HG03159 (cell line): ENCODE results near the gene DDR1.
A peak's percentile ranks its signal among the peaks of the same experiment; 100 is the strongest.
"Not testable (repeated sequence)": the region's sequence is repeated elsewhere in the genome, so short reads cannot be mapped to it uniquely, and the experiment has no call there.

Experiments used
- ATAC-seq: cut with Tn5 transposase; IDR thresholded peaks from one replicate; pipeline ENCODE4 v1.9.1; 2021; ENCODE audit warnings: mild to moderate bottlenecking, moderate library complexity; ENCODE audit not compliant: unreplicated experiment

DDR1 gene

GRCh38 chr6:30914076-30914853 is 29.9 kb downstream of the DDR1 start, which contains the start of gene VARS2:
VARS2 (plus strand) TSS chr6:30914238; CDS start chr6:30914837, 599 bp downstream.
- ATAC-seq = peak; percentile 72

- no peak for ATAC-seq
Observed at GRCh38 chr6:30914854-30915590, 30.7 kb downstream of the DDR1 start.

GRCh38 chr6:30915591-30915946 is 31.2 kb downstream of the DDR1 start:
- no peak for ATAC-seq

GRCh38 chr6:30917041-30917440 is 32.7 kb downstream of the DDR1 start:
- no peak for ATAC-seq

- ATAC-seq = no peak
Observed at GRCh38 chr6:30917487-30917886, 33.2 kb downstream of the DDR1 start.

DNA sequence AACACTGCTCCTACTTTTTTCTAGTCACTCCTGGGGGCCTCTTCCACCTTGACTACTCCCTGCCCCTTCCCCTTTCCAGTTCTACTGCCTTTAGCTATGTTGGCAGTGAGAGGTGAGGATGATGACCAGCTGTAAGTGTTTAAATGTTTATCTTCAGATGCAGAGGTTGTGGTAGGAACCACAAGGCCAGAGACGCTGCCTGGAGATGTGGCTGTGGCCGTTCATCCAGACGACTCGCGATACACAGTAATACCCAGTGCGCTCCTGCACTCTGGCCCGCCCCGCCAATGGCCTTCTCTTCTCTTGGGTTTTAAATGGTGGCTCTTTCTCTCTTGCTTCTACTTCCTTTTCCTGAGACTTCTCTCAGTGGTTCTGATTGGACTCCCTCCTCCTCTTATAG is 34.4 kb downstream of the DDR1 start:
- ATAC-seq = no peak

GRCh38 chr6:30922447-30922852 is 38.1 kb downstream of the DDR1 start:
- ATAC-seq = no peak

- not testable (repeated sequence) for ATAC-seq
Observed at GRCh38 chr6:30924040-30924627, 39.8 kb downstream of the DDR1 start.

DNA sequence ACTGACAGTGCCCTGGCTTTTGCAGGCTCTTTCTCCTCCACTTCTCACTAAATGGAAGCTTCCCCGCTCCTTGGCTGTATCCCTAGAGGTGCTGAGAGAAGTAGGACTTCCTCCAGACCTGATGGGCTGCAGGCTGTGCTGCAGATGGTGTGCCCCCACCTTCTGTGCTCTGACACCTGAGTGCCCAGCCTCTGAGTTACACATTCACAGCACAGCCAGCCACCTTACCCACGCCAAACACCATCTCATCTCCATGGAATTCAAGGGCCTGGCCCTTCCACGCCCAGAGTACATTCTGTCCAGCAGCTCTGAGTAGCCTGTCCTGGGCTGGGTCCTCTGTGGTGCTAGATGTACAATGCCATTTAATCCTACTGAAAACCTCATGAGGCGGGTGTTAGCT is 42.3 kb downstream of the DDR1 start:
- ATAC-seq = no peak

GRCh38 chr6:30927080-30927479 is 42.8 kb downstream of the DDR1 start:
- ATAC-seq = not testable (repeated sequence)

DNA sequence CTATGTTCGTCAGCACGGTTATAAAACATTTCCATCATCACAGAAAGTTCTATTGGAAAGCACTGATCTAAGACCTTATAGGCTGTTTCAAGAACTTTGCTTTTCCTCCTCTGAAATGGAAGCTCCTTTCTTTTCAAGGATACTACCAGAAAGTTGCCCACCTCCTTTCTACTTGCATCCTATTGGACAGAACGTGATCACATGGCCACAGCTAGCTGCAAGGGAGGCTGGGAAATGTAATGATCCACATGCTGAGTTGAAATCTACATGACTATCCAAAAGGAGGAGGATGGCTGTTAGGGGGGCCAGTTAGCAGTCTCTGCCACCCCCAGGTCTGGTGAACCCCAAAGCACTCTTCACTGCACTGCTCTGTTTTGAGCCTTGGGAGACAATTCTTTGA is 44.4 kb downstream of the DDR1 start:
- no peak for ATAC-seq

GRCh38 chr6:30930506-30930905 is 46.2 kb downstream of the DDR1 start:
- no peak for ATAC-seq

DNA sequence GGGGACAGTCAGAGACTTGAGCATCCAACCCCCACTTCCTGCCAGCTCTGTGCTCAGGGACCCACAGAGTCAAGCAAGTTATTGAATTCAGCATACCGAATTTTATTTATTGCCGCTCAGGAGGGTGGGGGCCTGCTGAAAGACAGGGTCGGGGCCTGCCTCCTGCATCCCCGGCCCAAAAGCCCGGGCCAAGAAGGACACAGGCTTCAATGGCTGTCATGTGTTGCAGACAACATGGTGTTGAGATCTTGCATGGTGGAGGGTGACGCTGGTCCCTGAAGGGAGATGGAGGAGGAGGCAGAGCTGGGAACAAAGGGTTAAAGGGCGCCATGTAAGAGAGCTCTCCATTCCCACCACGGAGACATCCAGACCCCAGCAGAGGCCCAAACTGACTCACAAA is 47.0 kb downstream of the DDR1 start:
- ATAC-seq = no peak

DNA sequence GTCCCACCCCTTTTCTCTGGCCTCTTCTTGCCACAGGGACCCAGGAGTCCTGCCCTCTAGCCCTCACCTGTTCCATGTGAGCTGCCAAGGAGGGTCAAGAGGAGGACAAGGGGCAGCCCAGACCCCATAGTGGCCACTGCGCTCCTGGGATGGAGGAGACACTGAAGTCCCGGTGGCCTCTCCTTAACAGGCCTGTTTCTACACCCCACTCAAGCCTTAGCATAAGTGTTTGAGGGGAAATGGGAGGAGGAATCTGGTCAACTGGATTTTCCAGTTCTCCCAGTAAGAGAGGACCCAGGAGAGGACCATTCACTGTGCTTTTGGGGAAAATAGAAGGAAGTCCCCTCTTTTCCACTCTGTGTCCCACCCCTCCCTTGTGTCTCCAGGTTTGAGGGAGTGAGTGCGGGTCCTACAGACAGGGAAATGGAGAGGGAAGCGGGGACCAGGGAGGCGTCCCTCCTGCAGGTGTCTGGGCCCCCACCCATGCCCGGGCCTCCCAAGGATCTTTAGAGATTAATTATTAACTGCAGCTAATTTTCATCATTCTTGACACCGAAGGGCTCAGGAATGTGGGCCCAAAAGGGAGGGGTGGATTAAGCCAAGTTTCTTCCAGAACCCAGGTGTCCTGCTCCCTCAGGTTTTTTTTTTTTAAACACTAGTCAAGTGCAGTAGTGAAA is 47.8 kb downstream of the DDR1 start, which contains the start of gene SFTA2:
Gene SFTA2, minus strand, starts transcription at position 202 of the 677 bp plus-strand sequence. Its CDS starts 74 bp downstream, at position 128.
- no peak for ATAC-seq

DNA sequence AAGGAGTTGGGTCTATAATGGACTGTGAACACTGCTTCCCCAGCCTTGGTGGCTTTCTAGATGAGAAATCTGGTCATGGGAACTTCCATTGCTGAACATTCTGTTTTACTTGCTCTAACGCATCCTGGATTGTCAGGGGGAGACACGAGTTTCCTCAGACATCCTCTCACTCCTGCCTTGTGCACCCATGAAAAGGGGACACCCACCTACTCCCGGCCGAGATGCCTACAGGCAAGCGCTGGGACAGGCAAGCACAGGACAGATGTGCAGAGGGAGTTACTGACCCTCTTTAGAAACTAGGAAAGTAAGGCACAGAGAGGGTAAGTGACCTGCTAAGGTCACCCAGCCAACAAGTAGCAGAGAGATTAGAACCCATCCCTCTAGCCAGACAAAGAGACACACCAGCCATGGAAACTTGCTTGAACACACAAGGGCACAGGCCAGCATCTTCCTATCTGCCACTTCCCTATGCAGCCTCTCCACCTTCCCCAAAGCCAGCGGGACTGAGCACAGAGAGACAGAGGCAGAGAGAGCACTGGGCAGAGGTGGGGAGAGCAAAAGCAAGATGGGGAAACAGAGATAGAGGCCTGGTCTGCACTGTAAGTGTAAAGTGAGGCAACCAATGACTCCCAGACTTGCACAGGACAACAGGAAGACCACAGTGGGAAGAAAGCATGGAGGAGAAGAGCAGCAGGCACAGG is 48.5 kb downstream of the DDR1 start:
- no peak for ATAC-seq

- ATAC-seq = no peak
Observed at GRCh38 chr6:30935018-30935417, 50.7 kb downstream of the DDR1 start.

DNA sequence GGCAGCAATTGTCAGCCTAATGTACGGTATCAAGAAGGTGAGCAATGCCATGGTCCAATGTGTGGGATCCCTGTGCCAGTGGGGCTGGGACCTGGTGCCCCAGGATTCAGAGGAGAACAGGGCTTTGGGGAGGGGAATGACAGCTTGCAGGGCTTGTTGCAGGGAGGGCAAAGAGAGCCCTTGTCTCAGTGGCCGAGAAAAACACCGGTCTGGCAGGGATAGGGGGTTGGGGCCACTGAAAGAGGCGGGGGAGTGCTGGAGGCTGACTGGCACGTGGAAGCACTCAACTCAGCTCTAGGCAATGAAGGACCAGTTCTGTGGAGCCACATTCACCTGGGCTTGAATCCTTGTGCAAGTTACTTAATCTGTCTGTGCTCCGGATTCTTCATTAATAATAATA is 52.9 kb downstream of the DDR1 start:
- ATAC-seq = no peak

DNA sequence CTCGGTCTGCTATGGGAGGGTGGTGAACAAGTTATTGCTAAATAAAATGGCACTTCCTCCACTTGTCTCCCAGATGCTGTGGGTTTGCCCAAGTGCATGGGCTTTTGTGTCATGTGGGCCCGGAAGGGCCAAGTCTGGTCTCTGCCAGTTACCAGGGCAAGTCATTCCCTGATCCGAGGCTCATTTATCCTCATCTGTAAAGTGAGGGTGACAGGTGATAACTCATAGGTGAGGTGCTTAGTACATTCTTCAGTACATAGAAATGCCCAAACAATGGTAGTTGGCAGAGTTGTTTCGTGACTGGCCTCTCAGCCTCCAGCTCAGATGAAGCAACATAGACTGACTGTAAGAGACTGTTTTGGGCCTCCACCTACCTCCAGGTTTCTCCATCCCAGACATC is 54.4 kb downstream of the DDR1 start:
- no peak for ATAC-seq

DNA sequence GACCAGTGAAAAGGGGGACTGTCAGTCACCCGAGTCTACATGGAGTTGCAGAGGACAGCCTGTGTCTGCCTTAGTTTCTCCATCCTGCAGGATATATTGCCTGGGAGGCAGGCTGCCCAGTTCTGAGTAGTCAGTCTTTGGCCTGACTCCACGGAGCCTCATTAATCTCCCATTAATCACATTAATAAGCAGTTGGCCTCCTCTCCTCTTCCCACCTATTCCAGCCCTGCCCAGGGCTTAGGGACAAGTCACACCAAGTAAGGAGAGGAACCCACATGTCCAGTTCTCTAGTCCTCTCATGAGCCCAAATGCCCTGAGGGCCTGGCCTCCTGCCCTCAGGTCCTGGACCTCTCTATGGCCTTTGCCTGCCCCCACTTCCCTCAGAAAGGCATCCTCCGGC is 55.2 kb downstream of the DDR1 start:
- no peak for ATAC-seq

- ATAC-seq = no peak
Observed at GRCh38 chr6:30940361-30940986, 56.2 kb downstream of the DDR1 start, which contains the start of gene MUCL3. MUCL3 (plus strand) TSS chr6:30940973; CDS start chr6:30941000, 27 bp downstream.
